SK-N-SH (cell line): Measurements from ENCODE around the gene ETS2. TPM values are rescaled to one million over a fixed set of nuclear protein-coding genes. Genes with fewer than 3 reads are reported as not detected.
A peak's percentile ranks its signal among the peaks of the same experiment; 100 is the strongest.

Source experiments
- CTCF ChIA-PET: fragments of 300-600, 350-600 bp; formaldehyde crosslinking; extraction: SDS; loops from one replicate; lab custom pipeline; 2021; lab: Yijun Ruan, JAX
- POLR2A ChIA-PET: fragments of 350-600 bp; sonication (Branson Sonifier 250); formaldehyde crosslinking; extraction: SDS; loops from one replicate; lab custom pipeline; 2020; ENCODE audit warnings: antibody characterized with exemption, inconsistent platforms; lab: Yijun Ruan, JAX
- DNase-seq: peaks from one replicate; pipeline ENCODE4 v3.0.0; 2012
- H2AFZ ChIP-seq: fragments of 200-600 bp; sonication (generic); 2 replicates; pipeline ENCODE4 v1.8.1; 2016; ENCODE audit warnings: antibody characterized with exemption, mild to moderate bottlenecking, low read depth
- H3F3A ChIP-seq: fragments of 200-600 bp; sonication (generic); replicated peaks from 2 replicates; pipeline ENCODE3; 2016; ENCODE audit warnings: antibody characterized with exemption, mild to moderate bottlenecking; ENCODE audit not compliant: insufficient read depth
- H3K27ac ChIP-seq, 2 experiments: fragments of 200-500 bp in 1 of 2; fragments of 200-600 bp in 1 of 2; sonication (Bioruptor generic) in 1 of 2; sonication (generic), shearing (Covaris generic) in 1 of 2; 2 replicates each; pipeline versions ENCODE4 v1.5.1 to v1.6.1; 2014 to 2016; ENCODE audit warnings: low read depth in 2 of 2, inconsistent platforms in 1 of 2, low read length in 1 of 2, mild to moderate bottlenecking in 1 of 2, mixed read lengths in 1 of 2
- H3K27me3 ChIP-seq: fragments of 200-600 bp; sonication (generic), shearing (Covaris generic); 2 replicates; pipeline ENCODE4 v1.6.1; 2016; ENCODE audit warnings: mixed run types; ENCODE audit not compliant: insufficient read depth
- H3K36me3 ChIP-seq, 2 experiments: fragments of 200-500 bp in 1 of 2; fragments of 200-600 bp in 1 of 2; sonication (Bioruptor generic) in 1 of 2; sonication (generic) in 1 of 2; replicated peaks in 1 of 2; 2 replicates each; pipeline versions ENCODE3 to v1.5.1; 2014 to 2016; ENCODE audit warnings: low read length in 1 of 2, mild to moderate bottlenecking in 1 of 2; ENCODE audit not compliant: insufficient read depth in 2 of 2, control insufficient read depth in 1 of 2
- H3K4me1 ChIP-seq, 2 experiments: fragments of 200-500 bp in 1 of 2; fragments of 200-600 bp in 1 of 2; sonication (Bioruptor generic) in 1 of 2; sonication (generic), shearing (Covaris generic) in 1 of 2; 2 replicates each; pipeline versions ENCODE4 v1.5.1 to v1.6.1; 2014 to 2016; ENCODE audit warnings: low read depth in 1 of 2, low read length in 1 of 2, mixed run types in 1 of 2; ENCODE audit not compliant: insufficient read depth in 2 of 2, control insufficient read depth in 1 of 2
- H3K4me2 ChIP-seq: fragments of 200-600 bp; sonication (generic), shearing (Covaris generic); 2 replicates; pipeline ENCODE4 v1.6.1; 2017; ENCODE audit warnings: mixed run types
- H3K4me3 ChIP-seq, 2 experiments: fragments of 200-500 bp in 1 of 2; fragments of 200-600 bp in 1 of 2; sonication (Bioruptor generic) in 1 of 2; sonication (generic), shearing (Covaris generic) in 1 of 2; 2 replicates each; pipeline versions ENCODE4 v1.5.1 to v1.8.1; 2014 to 2016; ENCODE audit warnings: low read depth in 2 of 2, inconsistent platforms in 1 of 2, low read length in 1 of 2, mild to moderate bottlenecking in 1 of 2, mixed read lengths in 1 of 2, moderate library complexity in 1 of 2
- H3K79me2 ChIP-seq: fragments of 200-600 bp; sonication (generic); 2 replicates; pipeline ENCODE4 v1.8.1; 2017; ENCODE audit warnings: mild to moderate bottlenecking; ENCODE audit not compliant: insufficient read depth
- H3K9ac ChIP-seq: fragments of 200-600 bp; sonication (generic); 2 replicates; pipeline ENCODE4 v1.6.1; 2017; ENCODE audit warnings: mixed run types
- H3K9me2 ChIP-seq: fragments of 200-600 bp; sonication (generic); 2 replicates; pipeline ENCODE4 v1.6.1; 2017; ENCODE audit warnings: mixed run types
- H3K9me3 ChIP-seq: fragments of 200-600 bp; sonication (generic); 2 replicates; pipeline ENCODE4 v1.6.1; 2017; ENCODE audit warnings: mixed run types, mild to moderate bottlenecking, moderate library complexity
- H4K20me1 ChIP-seq: fragments of 200-600 bp; sonication (generic); 2 replicates; pipeline ENCODE4 v1.6.1; 2017; ENCODE audit warnings: mild to moderate bottlenecking, mixed run types; ENCODE audit not compliant: insufficient read depth
- CHD2 ChIP-seq: fragments of 150-350 bp; IDR thresholded peaks from 2 replicates; pipeline ENCODE4 v1.6.1; 2018; ENCODE audit warnings: low read length; ENCODE audit not compliant: partially characterized antibody
- EZH2phosphoT487 ChIP-seq: fragments of 200-600 bp; sonication (generic); IDR thresholded peaks from 2 replicates; pipeline ENCODE4 v1.6.1; 2017; ENCODE audit warnings: low read depth, mixed run types, mild to moderate bottlenecking, antibody characterized with exemption, moderate library complexity, borderline replicate concordance
- FOXM1 ChIP-seq: IDR thresholded peaks from 2 replicates; pipeline ENCODE4 v1.4.0; 2012; ENCODE audit warnings: low read depth, mild to moderate bottlenecking
- MXI1 ChIP-seq: IDR thresholded peaks from 2 replicates; pipeline ENCODE4 v1.6.1; 2012; ENCODE audit warnings: mild to moderate bottlenecking, low read depth, low read length, improper control_type of control experiment
- PBX3 ChIP-seq: IDR thresholded peaks from 2 replicates; pipeline ENCODE4; 2012
- REST ChIP-seq: IDR thresholded peaks from 2 replicates; pipeline ENCODE4 v1.6.1; 2012; ENCODE audit warnings: mild to moderate bottlenecking, low read depth, low read length, moderate library complexity
- TAF1 ChIP-seq: IDR thresholded peaks from 2 replicates; pipeline ENCODE4 v1.6.1; 2012; ENCODE audit warnings: low read depth, mild to moderate bottlenecking, low read length, moderate library complexity, borderline replicate concordance
- TCF12 ChIP-seq: IDR thresholded peaks from 2 replicates; pipeline ENCODE4 v1.4.0; 2012
- TEAD4 ChIP-seq: IDR thresholded peaks from 2 replicates; pipeline ENCODE4 v1.4.0; 2012; ENCODE audit warnings: mild to moderate bottlenecking, borderline replicate concordance; ENCODE audit not compliant: insufficient read depth
- USF1 ChIP-seq: IDR thresholded peaks from 2 replicates; pipeline ENCODE4 v1.4.0; 2012; ENCODE audit warnings: low read depth, borderline replicate concordance
- WGBS: methylation state at CpG from one replicate; pipeline ENCODE4 v1.1.6; 2017; ENCODE audit warnings: low lambda C conversion rate; 5-methylcytosine and 5-hydroxymethylcytosine counted together
- polyA plus RNA-seq, 3 experiments: library from polyadenylated mRNA; depleted of rRNA; stranded (reverse); fragments of >200 nt; gene quantifications; 2 replicates each; pipeline ENCODE4 v1.2.3, GENCODE V29; 2012

The ETS2 gene
- polyA plus RNA-seq, 1 of the 3 experiments (the other 2 are of a cell fraction), result 16.3 TPM

- no peak for TF ChIP-seq TAF1
- TF ChIP-seq EZH2phosphoT487, result no peak
- TF ChIP-seq REST, result peak; percentile 42; the same call in 1 of the 2 replicates
- TF ChIP-seq TEAD4, result 0 out of 2 replicates have a peak, but pooled peaks have one; percentile 41
- TF ChIP-seq FOXM1, result 0 out of 2 replicates have a peak, but pooled peaks have one; percentile 26
- TF ChIP-seq CHD2, result no peak
- no peak for TF ChIP-seq MXI1
Observed at GRCh38 chr21:38787461-38788274, 18.1 kb upstream of the ETS2 start (continued).

GRCh38 chr21:38788275-38788905, 17.3 kb upstream of the ETS2 start:
- POLR2A ChIA-PET, result no interaction called here
- no peak for TF ChIP-seq USF1
- peak; percentile 71 for TF ChIP-seq TCF12
- 0 out of 2 replicates have a peak, but pooled peaks have one; percentile 20 for TF ChIP-seq PBX3
- TF ChIP-seq, all 33 proteins: peak for 2
- Histone ChIP-seq H4K20me1 (no peaks in the 10 kb centered on the region), H2AFZ (no peak overlapping the region), H3K79me2 (no peaks in the 10 kb centered on the region), H3K9ac (no peak overlapping the region), H3K4me1 (peaks cover 7 to 8% of the 10 kb centered on the region in 2 experiments; a peak in 2 of 4 replicates), H3K27me3 (no peaks in the 10 kb centered on the region), H3K27ac (0 out of 4 replicates have a peak overlapping the region, but pooled peaks of 1 of the 2 experiments have one; percentile 41), H3K9me3 (0 out of 2 replicates have a peak, but pooled peaks cover under 1% of the 10 kb centered on the region), H3F3A (no peaks in the 10 kb centered on the region), H3K4me3 (no peak overlapping the region), H3K4me2 (peak overlapping the region; percentile 34; the same call in 1 of the 2 replicates), H3K9me2 (no peaks in the 10 kb centered on the region), H3K36me3 (no peaks in the 10 kb centered on the region)
- CTCF ChIA-PET, result interaction anchor here (1.6 kb wide), 1 partner anchor 54 kb away, joined by 6 read pairs; no protein-coding TSS in a partner anchor
- WGBS, result 72% methylated on average over 3 of the region's 4 CpGs
- no peak for DNase-seq
